ENCODE data around the gene SATB2. TPM values are rescaled to one million over a fixed set of nuclear protein-coding genes. Genes with fewer than 3 reads are reported as not detected.

Gene SATB2
- total RNA-seq, 2 donors from 2014 or later = 0.05 to 0.29 TPM

DNA sequence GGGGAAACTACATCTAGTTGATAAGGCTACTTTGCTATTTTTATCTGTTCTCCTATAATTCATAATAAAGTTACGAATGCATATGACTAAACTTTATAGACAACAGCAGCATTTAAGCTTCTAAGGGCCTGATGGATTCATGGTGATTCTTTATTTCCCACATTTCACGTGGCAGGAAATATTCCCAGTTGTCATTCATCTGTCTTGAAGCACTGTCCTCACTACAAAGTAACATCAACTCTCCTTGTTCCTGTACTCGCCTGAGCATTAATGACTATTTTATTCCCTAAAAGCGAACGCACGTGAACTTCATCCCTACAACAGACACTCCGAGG lies 2.6 kb downstream of the SATB2 start:
- DNase-seq = no peak

DNA sequence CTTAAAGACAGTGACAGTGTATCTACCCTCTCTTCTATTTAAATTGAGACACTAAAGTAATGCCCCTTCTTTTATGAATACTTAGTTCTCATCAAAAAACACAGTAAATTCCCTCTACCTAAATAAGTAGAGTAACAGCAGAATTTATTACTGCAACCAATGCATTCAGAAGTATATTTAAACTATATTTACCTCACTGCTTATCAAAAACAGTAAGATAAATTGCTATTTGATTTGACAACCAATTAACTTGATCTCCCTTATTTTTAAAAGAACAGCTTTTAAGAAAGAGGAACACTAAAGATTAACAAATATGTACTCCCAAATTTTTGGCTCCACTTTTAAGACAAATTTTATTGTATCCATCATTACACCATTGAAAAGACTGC lies 4.8 kb downstream of the SATB2 start:
- DNase-seq (no peak), ATAC-seq (no peak)
- Mint-ChIP-seq H3K27me3 (peaks cover 37% of the 10 kb centered on the region), H3K4me1 (no peaks in the 10 kb centered on the region), H3K4me3 (no peak overlapping the region), H3K27ac (no peak overlapping the region), H3K36me3 (ENCODE audit: low read depth) (no peaks in the 10 kb centered on the region)
- no peaks in the 10 kb centered on the region for H3K9me3 ChIP-seq (ENCODE audit: control insufficient read depth, low read length, poor library complexity, severe bottlenecking)

More for the DNA sequence above, 2.6 kb downstream of the SATB2 start:
- H3K27ac Mint-ChIP-seq = no peak overlapping the region
- peaks cover 3% of the 10 kb centered on the region for H3K36me3 Mint-ChIP-seq (ENCODE audit: low read depth)
- H3K27me3 Mint-ChIP-seq = peaks cover 37% of the 10 kb centered on the region
- ATAC-seq = no peak
- H3K4me3 Mint-ChIP-seq = peak overlapping the region; percentile 12
- peaks cover 7% of the 10 kb centered on the region for H3K4me1 Mint-ChIP-seq
- peaks cover under 1% of the 10 kb centered on the region for H3K9me3 ChIP-seq (ENCODE audit: control insufficient read depth, low read length, poor library complexity, severe bottlenecking)

DNA sequence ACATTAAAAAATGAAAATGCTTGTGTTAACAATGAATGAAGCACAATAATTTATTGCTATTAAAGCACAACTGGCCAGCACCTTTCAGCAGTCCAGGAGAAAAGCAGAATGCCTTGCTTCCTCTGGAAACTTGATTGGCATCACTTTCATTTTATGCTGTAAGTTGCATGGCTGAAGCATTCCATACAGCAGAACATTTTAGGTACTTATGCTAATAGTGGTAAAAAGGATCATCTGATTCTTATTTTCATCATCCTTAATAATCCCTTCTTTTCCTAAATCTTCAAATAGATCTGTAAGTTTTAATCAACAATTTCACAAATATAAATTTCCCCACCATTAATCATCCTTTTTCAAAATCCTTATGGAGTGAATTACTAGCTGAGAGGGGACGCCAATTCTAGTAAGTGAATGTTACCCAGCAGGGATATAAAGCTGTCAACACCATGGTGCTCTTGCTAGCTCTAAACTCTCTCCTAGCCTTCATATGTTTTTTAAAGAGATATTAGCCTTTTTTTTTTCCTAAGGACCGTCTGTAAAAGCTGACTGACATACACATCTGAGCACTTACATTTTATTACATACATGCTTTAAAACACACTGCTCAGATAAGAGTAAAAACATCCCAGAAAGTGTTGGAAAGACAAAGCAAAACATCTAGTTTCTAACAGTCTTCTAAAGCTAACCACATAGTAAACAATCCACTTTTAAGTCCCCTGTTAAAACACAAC lies 5.3 kb downstream of the SATB2 start:
- ATAC-seq = no peak
- Mint-ChIP-seq H3K36me3 (ENCODE audit: low read depth) (no peaks in the 10 kb centered on the region), H3K27ac (no peak overlapping the region), H3K4me3 (no peak overlapping the region), H3K4me1 (no peaks in the 10 kb centered on the region), H3K27me3 (peaks cover 41% of the 10 kb centered on the region)
- H3K9me3 ChIP-seq (ENCODE audit: control insufficient read depth, low read length, poor library complexity, severe bottlenecking) = no peaks in the 10 kb centered on the region
- no peak for DNase-seq

DNA sequence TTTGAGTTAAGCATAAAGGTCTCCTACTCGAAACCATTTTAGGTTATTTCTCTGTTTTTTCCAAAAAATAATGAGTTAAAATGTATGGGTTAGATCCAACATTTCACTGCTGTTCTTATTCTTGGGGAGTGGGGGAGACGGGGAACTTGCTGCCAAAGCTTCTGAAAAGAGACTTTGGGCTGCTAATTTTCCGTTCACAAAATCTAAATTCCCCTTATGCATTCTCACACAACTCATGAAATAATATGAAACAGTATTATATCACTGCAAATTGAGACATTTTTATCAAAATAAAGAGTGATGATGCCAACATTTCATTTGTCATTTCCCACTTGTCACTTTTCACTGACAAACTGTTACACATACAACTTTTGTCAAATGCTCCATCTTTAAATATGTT lies 7.8 kb downstream of the SATB2 start:
- no peak for ATAC-seq
- no peak overlapping the region for H3K27ac Mint-ChIP-seq
- H3K9me3 ChIP-seq (ENCODE audit: control insufficient read depth, low read length, poor library complexity, severe bottlenecking) = no peaks in the 10 kb centered on the region
- no peak overlapping the region for H3K4me3 Mint-ChIP-seq
- peaks cover 54% of the 10 kb centered on the region for H3K27me3 Mint-ChIP-seq
- H3K36me3 Mint-ChIP-seq (ENCODE audit: low read depth) = no peaks in the 10 kb centered on the region
- DNase-seq = no peak
- H3K4me1 Mint-ChIP-seq = no peaks in the 10 kb centered on the region

DNA sequence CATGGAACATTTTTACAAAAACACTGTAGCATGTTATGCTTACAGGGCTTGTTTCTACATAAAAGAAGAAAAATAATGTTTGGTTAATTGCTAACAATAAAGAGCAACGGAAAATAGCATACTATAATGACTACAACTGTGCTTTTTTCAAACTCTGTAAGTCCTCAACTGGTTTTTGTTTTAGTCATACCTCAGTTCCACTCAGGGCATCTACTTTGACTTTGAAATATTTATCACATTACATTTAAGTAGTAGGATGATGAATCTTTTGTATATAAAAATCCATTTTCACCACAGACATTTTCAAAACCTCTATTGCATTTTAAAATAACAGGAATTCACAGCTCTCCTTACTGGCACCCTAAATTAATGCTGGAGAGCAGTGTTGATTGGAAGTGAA lies 8.3 kb downstream of the SATB2 start:
- ATAC-seq = no peak
- no peaks in the 10 kb centered on the region for H3K9me3 ChIP-seq (ENCODE audit: control insufficient read depth, low read length, poor library complexity, severe bottlenecking)
- no peak for DNase-seq
- Mint-ChIP-seq H3K27ac (no peak overlapping the region), H3K27me3 (peaks cover 57% of the 10 kb centered on the region), H3K4me1 (no peaks in the 10 kb centered on the region), H3K4me3 (no peak overlapping the region), H3K36me3 (ENCODE audit: low read depth) (no peaks in the 10 kb centered on the region)

DNA sequence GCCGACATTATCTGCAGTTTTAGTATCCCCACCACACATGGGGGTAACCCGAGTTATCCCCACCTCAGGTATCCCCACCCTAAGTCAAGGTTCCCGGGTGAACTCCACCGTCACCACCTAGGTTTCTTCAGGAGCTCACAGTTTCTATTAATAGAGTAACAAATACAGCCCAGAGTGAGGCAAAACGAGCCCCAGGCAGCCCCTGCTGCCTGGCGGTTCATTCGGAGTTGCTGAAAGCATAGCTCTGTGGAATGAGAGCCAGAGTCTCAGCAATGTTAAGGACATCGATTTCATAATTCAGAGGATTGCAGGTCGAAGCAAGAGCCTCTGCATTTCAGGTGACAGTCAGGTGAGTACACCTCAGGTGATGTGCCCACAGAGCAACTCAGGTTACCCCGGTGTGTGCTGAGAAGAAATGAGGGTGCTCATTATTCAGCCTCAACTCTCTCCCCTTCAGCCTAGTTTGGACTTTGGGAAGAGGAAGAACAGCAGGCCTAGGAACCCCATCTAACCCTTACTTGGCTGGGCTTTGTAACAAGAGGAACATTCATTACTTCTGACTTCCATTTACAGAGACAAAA lies 10.7 kb downstream of the SATB2 start:
- Mint-ChIP-seq H3K27ac (no peak overlapping the region), H3K4me1 (peaks cover 2% of the 10 kb centered on the region), H3K4me3 (no peak overlapping the region), H3K27me3 (peaks cover 59% of the 10 kb centered on the region), H3K36me3 (ENCODE audit: low read depth) (no peaks in the 10 kb centered on the region)
- ATAC-seq (no peak), DNase-seq (no peak)
- no peaks in the 10 kb centered on the region for H3K9me3 ChIP-seq (ENCODE audit: control insufficient read depth, low read length, poor library complexity, severe bottlenecking)

DNA sequence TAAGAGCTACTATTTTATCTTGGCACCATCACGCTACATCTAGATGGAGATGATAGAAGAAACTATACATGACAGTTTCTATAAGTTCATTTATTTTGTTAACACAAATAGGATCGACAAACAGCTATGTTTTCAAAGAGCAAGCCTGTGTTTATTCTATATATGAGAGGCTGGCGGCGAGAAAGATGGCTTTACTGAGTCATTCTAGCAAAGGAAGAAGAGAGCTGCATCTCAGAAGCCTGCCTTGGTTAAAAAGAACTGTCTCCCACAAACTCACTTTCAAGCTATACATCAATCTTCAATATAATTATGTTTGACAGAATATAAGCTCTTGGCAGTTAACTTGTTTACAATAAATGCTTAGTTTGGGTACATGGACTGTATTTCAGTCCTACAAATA lies 13.0 kb downstream of the SATB2 start:
- Mint-ChIP-seq H3K36me3 (ENCODE audit: low read depth) (no peaks in the 10 kb centered on the region), H3K27me3 (peaks cover 69% of the 10 kb centered on the region), H3K4me3 (no peak overlapping the region)

DNA sequence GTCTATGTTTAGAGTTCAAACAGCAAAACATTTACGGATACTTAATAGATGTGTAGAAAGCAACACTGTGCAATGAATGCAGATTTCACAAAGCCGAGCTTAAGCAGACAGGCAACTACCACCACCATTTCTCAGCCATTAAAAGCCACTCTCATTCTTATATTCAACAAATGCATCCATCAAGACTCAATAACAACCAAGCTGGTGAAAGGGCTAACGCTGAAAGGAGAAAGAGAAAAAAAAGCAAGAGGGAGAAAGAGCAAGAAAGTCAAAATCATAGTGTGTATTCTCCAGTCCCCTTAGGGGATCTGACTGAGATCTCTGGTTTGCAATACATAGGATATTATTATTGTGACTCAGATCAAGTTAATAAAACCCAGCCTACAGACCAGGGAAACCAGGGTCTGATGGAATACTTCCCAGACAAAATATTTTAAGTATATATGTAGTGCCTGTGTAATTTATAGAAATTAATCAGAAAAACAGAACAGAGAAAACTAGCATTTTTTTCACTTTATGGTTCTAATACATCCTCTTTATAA lies 14.1 kb downstream of the SATB2 start:
- Mint-ChIP-seq H3K27ac (no peak overlapping the region), H3K36me3 (ENCODE audit: low read depth) (no peaks in the 10 kb centered on the region), H3K27me3 (peaks cover 73% of the 10 kb centered on the region), H3K4me3 (no peak overlapping the region), H3K4me1 (peaks cover 2% of the 10 kb centered on the region)
- no peaks in the 10 kb centered on the region for H3K9me3 ChIP-seq (ENCODE audit: control insufficient read depth, low read length, poor library complexity, severe bottlenecking)
- ATAC-seq = no peak
- no peak for DNase-seq

More for the DNA sequence above, 13.0 kb downstream of the SATB2 start:
- Mint-ChIP-seq H3K27ac (no peak overlapping the region), H3K4me1 (peaks cover 2% of the 10 kb centered on the region)
- no peak for DNase-seq
- H3K9me3 ChIP-seq (ENCODE audit: control insufficient read depth, low read length, poor library complexity, severe bottlenecking) = no peaks in the 10 kb centered on the region
- ATAC-seq = no peak

DNA sequence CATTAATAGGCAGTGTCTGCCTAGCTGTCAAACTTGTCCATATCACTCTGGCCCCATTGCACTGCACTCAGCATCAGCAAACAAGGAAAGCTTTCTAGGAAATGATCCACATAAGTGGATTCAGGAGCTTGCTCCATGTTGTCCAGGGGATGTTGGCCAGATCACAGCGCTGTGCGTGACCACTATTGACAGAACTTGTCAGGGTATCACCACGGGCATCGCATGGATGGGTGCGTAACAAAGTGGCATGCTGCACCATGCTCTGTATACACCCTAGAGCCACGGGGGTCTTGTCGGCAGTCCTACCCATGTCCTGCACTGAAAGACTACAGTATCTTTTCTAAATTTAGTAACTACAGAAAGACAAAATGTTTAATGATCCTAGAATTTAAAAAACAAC lies 15.6 kb downstream of the SATB2 start:
- no peak overlapping the region for H3K27ac Mint-ChIP-seq
- no peaks in the 10 kb centered on the region for H3K36me3 Mint-ChIP-seq (ENCODE audit: low read depth)
- H3K4me1 Mint-ChIP-seq = peaks cover 2% of the 10 kb centered on the region
- H3K4me3 Mint-ChIP-seq = no peak overlapping the region
- ATAC-seq = no peak
- H3K9me3 ChIP-seq (ENCODE audit: control insufficient read depth, low read length, poor library complexity, severe bottlenecking) = no peaks in the 10 kb centered on the region
- DNase-seq = no peak
- peaks cover 65% of the 10 kb centered on the region for H3K27me3 Mint-ChIP-seq

DNA sequence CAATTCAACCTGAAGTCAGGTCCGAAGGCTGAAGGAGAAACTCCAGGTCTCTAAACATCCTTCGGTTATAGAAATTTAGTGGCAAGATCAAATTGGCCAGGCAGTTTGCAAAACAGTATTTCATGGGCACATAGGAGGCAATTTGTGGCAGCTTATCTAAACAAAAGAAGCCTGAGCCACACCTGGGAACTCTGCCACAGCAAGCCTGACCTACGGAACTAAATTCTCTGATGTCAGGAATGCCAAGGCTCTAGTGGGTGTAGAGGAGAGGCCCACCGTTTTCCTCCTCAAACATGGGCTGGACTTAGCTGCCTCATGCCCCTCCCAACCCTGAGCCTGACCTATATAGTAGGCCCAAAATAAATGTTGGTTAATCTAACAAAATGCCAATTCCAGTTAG lies 16.0 kb downstream of the SATB2 start:
- Mint-ChIP-seq H3K27me3 (peaks cover 61% of the 10 kb centered on the region), H3K4me1 (peaks cover 2% of the 10 kb centered on the region), H3K27ac (no peak overlapping the region), H3K4me3 (no peak overlapping the region), H3K36me3 (ENCODE audit: low read depth) (no peaks in the 10 kb centered on the region)
- no peaks in the 10 kb centered on the region for H3K9me3 ChIP-seq (ENCODE audit: control insufficient read depth, low read length, poor library complexity, severe bottlenecking)
- no peak for ATAC-seq
- DNase-seq = no peak

DNA sequence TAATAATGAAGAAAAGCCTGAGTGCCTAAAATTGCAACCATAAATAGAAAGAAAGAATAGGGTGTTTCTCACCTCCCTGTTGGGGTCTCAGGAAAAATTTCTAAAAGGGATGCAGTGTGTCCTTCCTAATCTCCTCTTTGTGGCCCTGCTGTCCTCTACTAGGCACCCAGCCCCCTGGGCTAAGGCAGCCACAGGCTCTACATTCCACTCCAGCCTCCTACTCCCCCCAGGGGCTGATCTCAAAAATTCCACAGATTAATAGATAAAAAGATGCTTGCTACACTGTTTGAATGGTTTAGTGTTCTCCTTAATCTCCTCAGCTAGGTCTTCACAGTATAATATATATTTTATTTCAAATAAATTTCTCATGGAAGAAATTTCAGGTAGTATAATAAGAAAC lies 17.6 kb downstream of the SATB2 start:
- DNase-seq (no peak), ATAC-seq (no peak)
- H3K27ac Mint-ChIP-seq = no peak overlapping the region
- no peaks in the 10 kb centered on the region for H3K36me3 Mint-ChIP-seq (ENCODE audit: low read depth)
- H3K9me3 ChIP-seq (ENCODE audit: control insufficient read depth, low read length, poor library complexity, severe bottlenecking) = no peaks in the 10 kb centered on the region
- peaks cover 49% of the 10 kb centered on the region for H3K27me3 Mint-ChIP-seq
- peaks cover 2% of the 10 kb centered on the region for H3K4me1 Mint-ChIP-seq
- H3K4me3 Mint-ChIP-seq = no peak overlapping the region

DNA sequence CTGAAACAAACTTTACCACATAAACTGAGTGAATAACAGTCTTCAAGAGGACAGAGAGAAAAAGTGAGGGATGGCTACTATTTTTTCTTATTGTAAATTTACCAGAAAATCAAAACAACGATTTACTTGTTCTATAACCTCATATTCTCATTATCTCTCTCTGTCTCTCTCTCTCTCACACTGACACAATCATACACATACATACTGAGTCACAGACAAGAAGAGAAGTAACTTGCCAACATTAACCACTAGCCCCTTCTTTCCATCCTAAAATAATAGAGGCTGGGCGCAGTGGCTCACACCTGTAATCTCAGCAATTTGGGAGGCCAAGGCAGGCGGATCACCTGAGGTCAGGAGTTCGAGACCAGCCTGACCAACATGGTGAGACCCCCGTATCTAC lies 18.2 kb downstream of the SATB2 start:
- Mint-ChIP-seq H3K4me3 (no peak overlapping the region), H3K36me3 (ENCODE audit: low read depth) (no peaks in the 10 kb centered on the region), H3K27ac (no peak overlapping the region), H3K27me3 (peaks cover 44% of the 10 kb centered on the region), H3K4me1 (peaks cover 2% of the 10 kb centered on the region)
- DNase-seq (no peak), ATAC-seq (no peak)
- H3K9me3 ChIP-seq (ENCODE audit: control insufficient read depth, low read length, poor library complexity, severe bottlenecking) = no peaks in the 10 kb centered on the region

DNA sequence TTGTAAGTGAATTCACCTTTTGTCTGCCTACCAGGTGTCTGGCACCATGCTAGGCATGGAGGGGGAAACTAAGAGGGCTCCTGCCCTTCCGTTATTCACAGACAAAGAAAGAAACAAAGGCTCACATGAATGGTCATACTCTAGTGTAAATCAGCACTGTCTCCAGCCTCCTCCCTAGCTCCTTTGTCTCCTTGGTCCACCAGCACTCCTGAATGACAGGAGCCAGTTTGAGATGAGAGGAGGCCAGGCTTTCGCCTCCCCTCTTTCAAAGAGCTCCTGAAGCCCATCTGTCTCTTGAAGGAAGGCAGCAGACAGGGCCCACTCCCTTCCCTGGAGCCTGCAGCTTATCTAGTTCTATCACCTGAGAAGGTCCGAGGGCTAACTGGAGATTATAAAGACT lies 18.7 kb downstream of the SATB2 start:
- DNase-seq = no peak
- Mint-ChIP-seq H3K27ac (no peak overlapping the region), H3K36me3 (ENCODE audit: low read depth) (no peaks in the 10 kb centered on the region), H3K27me3 (peaks cover 39% of the 10 kb centered on the region), H3K4me3 (no peak overlapping the region), H3K4me1 (peaks cover 2% of the 10 kb centered on the region)
- no peaks in the 10 kb centered on the region for H3K9me3 ChIP-seq (ENCODE audit: control insufficient read depth, low read length, poor library complexity, severe bottlenecking)
- no peak for ATAC-seq

DNA sequence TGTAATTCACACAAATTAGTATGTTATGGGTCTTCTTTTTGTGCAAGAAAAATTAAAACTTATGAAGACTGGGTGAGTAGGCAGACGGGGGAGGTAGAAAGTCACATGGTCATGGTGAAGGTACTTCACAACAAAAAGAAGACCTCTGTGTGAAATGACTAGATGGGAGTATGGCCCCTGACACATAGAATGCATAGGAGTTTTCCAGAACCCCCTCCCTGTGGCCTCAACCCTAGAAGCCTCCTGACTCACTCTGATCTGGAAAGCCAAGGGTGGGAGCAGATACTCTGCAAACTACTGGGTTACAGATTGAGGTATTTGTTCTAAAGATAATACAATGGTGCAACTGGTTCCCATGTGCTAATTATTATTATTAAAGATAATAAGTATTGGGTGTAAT lies 23.2 kb downstream of the SATB2 start:
- H3K36me3 Mint-ChIP-seq (ENCODE audit: low read depth) = no peaks in the 10 kb centered on the region
- no peak overlapping the region for H3K27ac Mint-ChIP-seq
- DNase-seq (no peak), ATAC-seq (no peak)
- H3K27me3 Mint-ChIP-seq = peaks cover 38% of the 10 kb centered on the region
- H3K4me3 Mint-ChIP-seq = no peak overlapping the region
- H3K9me3 ChIP-seq (ENCODE audit: control insufficient read depth, low read length, poor library complexity, severe bottlenecking) = no peaks in the 10 kb centered on the region
- no peaks in the 10 kb centered on the region for H3K4me1 Mint-ChIP-seq
